ENCODE results near the gene SLC2A10.

- TF ChIP-seq CTCF (conservative IDR thresholded peaks at IDR 0.05 in 1 of 2, IDR thresholded peaks at IDR 0.05 in 1 of 2; ENCODE audit: extremely low read depth in 1 of 2, insufficient read depth in 1 of 2, low read depth in 1 of 2, low read length in 2 of 2) (peak in 1 of 2 donors; percentile 6), EZH2 (IDR thresholded peaks at IDR 0.05; ENCODE audit: borderline replicate concordance, low read length) (no peak)
Measured at GRCh38 chr20:46708172-46708860, 1.1 kb upstream of the SLC2A10 start.

All from mammary epithelial cell (primary cell).